Measurements from ENCODE around the gene SYNE4. TPM values are rescaled to one million over a fixed set of nuclear protein-coding genes. Genes with fewer than 3 reads are reported as not detected.

Gene SYNE4
- total and polyA plus RNA-seq, 2 of the 13 experiments (the other 11 are each of a cell fraction or from before 2014, with no cell fraction given) = 13.7 to 23.0 TPM

DNA sequence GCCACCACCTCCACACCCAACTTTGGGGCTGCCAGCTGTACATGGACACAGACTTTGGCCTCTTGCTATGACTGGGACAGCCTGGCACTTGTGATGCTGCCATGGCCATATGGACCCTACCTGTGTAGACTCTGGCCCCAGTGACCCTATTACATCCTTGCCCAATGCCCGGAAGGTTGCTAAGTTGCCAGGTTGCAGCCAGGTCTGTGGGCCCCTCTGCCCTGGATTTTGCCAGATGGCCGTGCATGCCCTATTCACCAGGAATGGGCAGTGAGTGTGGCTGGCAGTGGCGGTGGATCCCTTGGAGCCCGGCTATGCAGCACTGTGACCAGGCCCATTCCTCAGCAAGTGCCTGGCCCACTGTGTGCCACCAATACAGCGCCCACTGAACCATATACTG, 22.5 kb downstream of the SYNE4 start:
- intact Hi-C loops (cut with micrococcal nuclease; ENCODE audit: unreplicated experiment) = no loop called here
- no peak overlapping the region for H3K4me2 ChIP-seq (ENCODE audit: low read depth, low read length)
- no peaks in the 10 kb centered on the region for H3K36me3 ChIP-seq (replicated peaks in 1 of 2; ENCODE audit: control insufficient read depth in 1 of 2, insufficient read depth in 2 of 2, low read length in 2 of 2)
- no peaks in the 10 kb centered on the region for H3K79me2 ChIP-seq (ENCODE audit: insufficient read depth, low read length)
- ATAC-seq = no peak
- in situ Hi-C loops (cut with HindIII; ENCODE audit: extremely low pct_ligation_motif_present, low pct_unique_long_range_greater_than_20kb) = no loop called here
- H3K9ac ChIP-seq (ENCODE audit: insufficient read depth, low read depth, low read length) = no peak overlapping the region
- no CpG with 5 or more reads among the region's 5 CpGs for WGBS (ENCODE audit: low lambda C conversion rate)
- FAIRE-seq = no peak
- H3K9me3 ChIP-seq (ENCODE audit: low read length) = no peaks in the 10 kb centered on the region
- no peak overlapping the region for H2AFZ ChIP-seq (ENCODE audit: low read length)
- H3K4me1 ChIP-seq (ENCODE audit: insufficient read depth, low read length) = peaks cover 10% of the 10 kb centered on the region
- H3K4me3 ChIP-seq (replicated peaks in 1 of 3; ENCODE audit: insufficient read depth in 1 of 3, low read depth in 2 of 3, low read length in 3 of 3) = no peak overlapping the region
- no TSS peak for BruUV-seq (replicated peaks)
- H4K20me1 ChIP-seq (ENCODE audit: insufficient read depth, low read length) = no peaks in the 10 kb centered on the region
- no peak overlapping the region for H3K27ac ChIP-seq (ENCODE audit: extremely low read length, insufficient read depth, low read length)
- peaks cover 0 to 39% of the 10 kb centered on the region in 2 experiments; a peak in 4 of 5 replicates for H3K27me3 ChIP-seq (ENCODE audit: control insufficient read depth in 1 of 2, insufficient read depth in 2 of 2, low read length in 2 of 2)
- ChIA-PET CTCF (ENCODE audit: low intra/inter-chr PET ratio, low total read pairs) (no interaction called here), POLR2A (no interaction called here)
- DNase-seq (ENCODE audit: low spot score) = no peak
- TF ChIP-seq HMG20A (CRISPR knock-in tag; IDR thresholded peaks at IDR 0.05; ENCODE audit: borderline replicate concordance) (no peak), MTA1 (CRISPR knock-in tag; IDR thresholded peaks at IDR 0.05; ENCODE audit: borderline replicate concordance) (no peak), ARNT2 (CRISPR knock-in tag; IDR thresholded peaks at IDR 0.05; ENCODE audit: low read depth) (no peak), NCOA5 (CRISPR knock-in tag; IDR thresholded peaks at IDR 0.05) (no peak), MED13 (CRISPR knock-in tag; IDR thresholded peaks at IDR 0.05) (no peak), NFKBIZ (CRISPR knock-in tag; IDR thresholded peaks at IDR 0.05) (no peak), SRSF1 (optimal IDR thresholded peaks at IDR 0.05; ENCODE audit: low read depth, low read length) (no peak), NFE2 (CRISPR knock-in tag; IDR thresholded peaks at IDR 0.05) (no peak), NFRKB (IDR thresholded peaks at IDR 0.05) (no peak), ARNT (IDR thresholded peaks at IDR 0.05) (no peak), ZNF333 (CRISPR knock-in tag; IDR thresholded peaks at IDR 0.05; ENCODE audit: borderline replicate concordance) (no peak), NFE2L1 (CRISPR knock-in tag; IDR thresholded peaks at IDR 0.05; ENCODE audit: borderline replicate concordance) (no peak), HOXD1 (CRISPR knock-in tag; IDR thresholded peaks at IDR 0.05) (no peak), THYN1 (CRISPR knock-in tag; IDR thresholded peaks at IDR 0.05; ENCODE audit: borderline replicate concordance, low read depth) (no peak), ZNF672 (CRISPR knock-in tag; IDR thresholded peaks at IDR 0.05) (no peak), PRPF4 (IDR thresholded peaks at IDR 0.05; ENCODE audit: low read depth, low read length, poor library complexity, severe bottlenecking) (no peak)
- TF ChIP-seq, protein P1, sequence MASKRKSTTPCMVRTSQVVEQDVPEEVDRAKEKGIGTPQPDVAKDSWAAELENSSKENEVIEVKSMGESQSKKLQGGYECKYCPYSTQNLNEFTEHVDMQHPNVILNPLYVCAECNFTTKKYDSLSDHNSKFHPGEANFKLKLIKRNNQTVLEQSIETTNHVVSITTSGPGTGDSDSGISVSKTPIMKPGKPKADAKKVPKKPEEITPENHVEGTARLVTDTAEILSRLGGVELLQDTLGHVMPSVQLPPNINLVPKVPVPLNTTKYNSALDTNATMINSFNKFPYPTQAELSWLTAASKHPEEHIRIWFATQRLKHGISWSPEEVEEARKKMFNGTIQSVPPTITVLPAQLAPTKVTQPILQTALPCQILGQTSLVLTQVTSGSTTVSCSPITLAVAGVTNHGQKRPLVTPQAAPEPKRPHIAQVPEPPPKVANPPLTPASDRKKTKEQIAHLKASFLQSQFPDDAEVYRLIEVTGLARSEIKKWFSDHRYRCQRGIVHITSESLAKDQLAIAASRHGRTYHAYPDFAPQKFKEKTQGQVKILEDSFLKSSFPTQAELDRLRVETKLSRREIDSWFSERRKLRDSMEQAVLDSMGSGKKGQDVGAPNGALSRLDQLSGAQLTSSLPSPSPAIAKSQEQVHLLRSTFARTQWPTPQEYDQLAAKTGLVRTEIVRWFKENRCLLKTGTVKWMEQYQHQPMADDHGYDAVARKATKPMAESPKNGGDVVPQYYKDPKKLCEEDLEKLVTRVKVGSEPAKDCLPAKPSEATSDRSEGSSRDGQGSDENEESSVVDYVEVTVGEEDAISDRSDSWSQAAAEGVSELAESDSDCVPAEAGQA (IDR thresholded peaks at IDR 0.05; ENCODE audit: low read depth) = no peak
- TF ChIP-seq, protein P1 (CRISPR knock-in tag; IDR thresholded peaks at IDR 0.05; ENCODE audit: borderline replicate concordance) = no peak
- TF ChIP-seq, protein P2, sequence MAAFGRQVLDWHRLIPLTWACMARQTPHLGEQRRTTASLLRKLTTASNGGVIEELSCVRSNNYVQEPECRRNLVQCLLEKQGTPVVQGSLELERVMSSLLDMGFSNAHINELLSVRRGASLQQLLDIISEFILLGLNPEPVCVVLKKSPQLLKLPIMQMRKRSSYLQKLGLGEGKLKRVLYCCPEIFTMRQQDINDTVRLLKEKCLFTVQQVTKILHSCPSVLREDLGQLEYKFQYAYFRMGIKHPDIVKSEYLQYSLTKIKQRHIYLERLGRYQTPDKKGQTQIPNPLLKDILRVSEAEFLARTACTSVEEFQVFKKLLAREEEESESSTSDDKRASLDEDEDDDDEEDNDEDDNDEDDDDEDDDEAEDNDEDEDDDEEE (CRISPR knock-in tag; IDR thresholded peaks at IDR 0.05) = no peak

All from HepG2 (cell line).